Stomach (tissue), 4 donors: ENCODE measurements around the gene FLT1.

Experiments used
- CTCF ChIP-seq, 7 experiments: fragments of 450-650 bp in 4 of 7; fragments of 200-600 bp in 3 of 7; sonication (generic) in 3 of 7; IDR thresholded peaks; one replicate each; pipeline ENCODE4 v1.5.1; 2016 to 2019; ENCODE audit warnings: antibody characterized with exemption in 7 of 7, control low read depth in 2 of 7, mild to moderate bottlenecking in 1 of 7
- POLR2A ChIP-seq, 4 donors: fragments of 450-650 bp; IDR thresholded peaks; one replicate each; pipeline ENCODE4 v1.6.1; 2016; ENCODE audit warnings: antibody characterized with exemption in 4 of 4, control low read depth in 2 of 4, mild to moderate bottlenecking in 1 of 4, moderate library complexity in 1 of 4
- POLR2AphosphoS5 ChIP-seq, 3 donors: sonication (generic); formaldehyde crosslinking; IDR thresholded peaks; one replicate each; pipeline ENCODE4 v1.6.1; 2016; ENCODE audit warnings: antibody characterized with exemption in 3 of 3

DNA sequence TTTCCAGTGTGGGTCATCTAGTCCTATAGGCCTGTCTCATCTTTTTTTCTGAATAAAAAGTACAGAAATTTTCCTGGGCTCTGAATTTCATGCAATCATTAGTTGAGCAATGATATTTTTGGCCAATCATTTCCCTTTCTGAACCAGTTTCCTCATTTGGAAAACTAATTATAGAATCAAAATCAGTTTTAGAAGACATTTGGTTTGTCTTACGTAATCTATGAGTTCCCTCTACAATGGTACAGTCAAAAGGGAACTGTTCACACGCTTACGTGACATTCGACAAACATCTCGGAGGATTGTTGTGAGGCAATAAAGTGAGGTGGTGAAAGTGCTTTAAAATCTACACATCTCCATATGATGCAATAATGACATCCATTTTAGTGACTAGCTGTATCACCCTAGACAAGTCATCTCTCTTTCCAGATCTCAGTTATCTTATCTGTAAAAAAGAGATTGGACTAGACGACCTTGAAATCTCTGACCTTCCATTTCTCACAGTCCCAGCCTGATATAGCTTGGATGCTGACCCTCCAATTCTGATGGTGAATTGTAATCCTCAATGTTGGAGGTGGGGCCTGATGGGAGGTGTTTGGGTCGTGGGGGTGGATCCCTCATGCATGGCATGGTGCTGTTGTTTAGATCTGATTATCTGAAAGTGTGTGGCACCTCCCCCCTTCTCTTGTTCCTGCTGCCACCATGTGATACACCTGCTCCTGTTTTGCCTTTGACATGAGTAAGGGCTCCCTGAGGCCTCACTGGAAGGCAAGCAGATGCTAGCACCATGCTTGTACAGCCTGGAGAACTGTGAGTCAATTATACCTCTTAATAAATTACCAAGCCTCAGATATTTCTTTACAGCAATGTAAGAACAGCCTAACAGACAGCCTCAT is 26.7 kb downstream of the FLT1 start:
- TF ChIP-seq CTCF (IDR thresholded peaks at IDR 0.05) (no peak), POLR2A (IDR thresholded peaks at IDR 0.05) (no peak), POLR2AphosphoS5 (IDR thresholded peaks at IDR 0.05) (no peak)
